PC-9 (cell line): ENCODE data around the gene CEP112. TPM values are rescaled to one million over a fixed set of nuclear protein-coding genes. Genes with fewer than 3 reads are reported as not detected.

ENCODE experiments used
- BruUV-seq: library from RNA; stranded (reverse); fragments of 400-500 nt; replicated peaks from 2 replicates; lab custom pipeline; 2021; lab: Mats Ljungman, UMichigan
- CTCF ChIA-PET: fragments of 300-600 bp; sonication (Branson Sonifier 250); formaldehyde crosslinking; loops from one replicate; lab custom pipeline; 2022; ENCODE audit warnings: antibody characterized with exemption; lab: Charles Lee
- POLR2A ChIA-PET: fragments of 300-600 bp; sonication (Branson Sonifier 250); formaldehyde crosslinking; loops from one replicate; lab custom pipeline; 2022; ENCODE audit warnings: antibody characterized with exemption; ENCODE audit not compliant: unreplicated experiment; lab: Charles Lee
- DNase-seq, 2 experiments: peaks; one replicate each; pipeline versions ENCODE4 v3.0.0 to v3.0.0-alpha.2; 2015 to 2022; ENCODE audit warnings: mixed read lengths in 1 of 2
- H2AFZ ChIP-seq: fragments of 200-600 bp; sonication (generic); 2 replicates; pipeline ENCODE4 v1.8.1; 2017; ENCODE audit warnings: antibody characterized with exemption
- H3F3A ChIP-seq: fragments of 200-600 bp; sonication (generic); 2 replicates; pipeline ENCODE4 v1.8.1; 2017; ENCODE audit warnings: antibody characterized with exemption, mild to moderate bottlenecking, low read depth; ENCODE audit not compliant: insufficient read depth
- H3K27ac ChIP-seq: fragments of 200-600 bp; sonication (generic); 2 replicates; pipeline ENCODE4 v1.6.1; 2016; ENCODE audit warnings: mixed run types
- H3K27me3 ChIP-seq: fragments of 200-600 bp; sonication (generic); 2 replicates; pipeline ENCODE4 v1.6.1; 2016; ENCODE audit warnings: low read depth, mixed run types; ENCODE audit not compliant: insufficient read depth
- H3K36me3 ChIP-seq: fragments of 200-600 bp; sonication (generic); 2 replicates; pipeline ENCODE4 v1.6.1; 2016; ENCODE audit warnings: low read depth, mixed run types
- H3K4me1 ChIP-seq: fragments of 200-600 bp; sonication (generic); replicated peaks from 2 replicates; pipeline ENCODE4 v1.6.1; 2016; ENCODE audit warnings: mixed run types; ENCODE audit not compliant: insufficient read depth
- H3K4me2 ChIP-seq: fragments of 200-600 bp; sonication (generic); 2 replicates; pipeline ENCODE4 v1.6.1; 2017; ENCODE audit warnings: mixed run types
- H3K4me3 ChIP-seq: fragments of 200-600 bp; sonication (generic); 2 replicates; pipeline ENCODE4 v1.6.1; 2016; ENCODE audit warnings: mixed run types
- H3K79me2 ChIP-seq: fragments of 200-600 bp; sonication (generic); 2 replicates; pipeline ENCODE4 v1.6.1; 2017; ENCODE audit warnings: low read depth, mixed run types
- H3K9me2 ChIP-seq: fragments of 200-600 bp; sonication (generic); 2 replicates; pipeline ENCODE4 v1.8.1; 2017; ENCODE audit warnings: mild to moderate bottlenecking; ENCODE audit not compliant: insufficient read depth
- H3K9me3 ChIP-seq: fragments of 200-600 bp; sonication (generic); 2 replicates; pipeline ENCODE4 v1.8.1; 2016; ENCODE audit warnings: low read depth; ENCODE audit not compliant: insufficient read depth
- H4K20me1 ChIP-seq: fragments of 200-600 bp; sonication (generic); 2 replicates; pipeline ENCODE4 v1.8.1; 2017; ENCODE audit not compliant: insufficient read depth
- CTCF ChIP-seq: fragments of 200-600 bp; sonication (generic); conservative IDR thresholded peaks from 2 replicates; pipeline ENCODE4 v1.6.1; 2017; ENCODE audit warnings: mixed run types, antibody characterized with exemption, mild to moderate bottlenecking, moderate library complexity
- EZH2 ChIP-seq: fragments of 200-600 bp; sonication (generic); IDR thresholded peaks from 2 replicates; pipeline ENCODE4 v1.8.0; 2017; ENCODE audit warnings: antibody characterized with exemption, low read depth
- intact Hi-C: fragments of 100-400 bp; cut with micrococcal nuclease; formaldehyde crosslinking; loops from one replicate; pipeline ENCODE4 v1.10.0; 2022; ENCODE audit not compliant: unreplicated experiment
- total RNA-seq: library from RNA; stranded (reverse); gene quantifications from 2 replicates; pipeline ENCODE4 v1.2.3, GENCODE V29; 2021

Gene CEP112
- total RNA-seq, 1 experiment from 2014 or later: 4.3 TPM

DNA sequence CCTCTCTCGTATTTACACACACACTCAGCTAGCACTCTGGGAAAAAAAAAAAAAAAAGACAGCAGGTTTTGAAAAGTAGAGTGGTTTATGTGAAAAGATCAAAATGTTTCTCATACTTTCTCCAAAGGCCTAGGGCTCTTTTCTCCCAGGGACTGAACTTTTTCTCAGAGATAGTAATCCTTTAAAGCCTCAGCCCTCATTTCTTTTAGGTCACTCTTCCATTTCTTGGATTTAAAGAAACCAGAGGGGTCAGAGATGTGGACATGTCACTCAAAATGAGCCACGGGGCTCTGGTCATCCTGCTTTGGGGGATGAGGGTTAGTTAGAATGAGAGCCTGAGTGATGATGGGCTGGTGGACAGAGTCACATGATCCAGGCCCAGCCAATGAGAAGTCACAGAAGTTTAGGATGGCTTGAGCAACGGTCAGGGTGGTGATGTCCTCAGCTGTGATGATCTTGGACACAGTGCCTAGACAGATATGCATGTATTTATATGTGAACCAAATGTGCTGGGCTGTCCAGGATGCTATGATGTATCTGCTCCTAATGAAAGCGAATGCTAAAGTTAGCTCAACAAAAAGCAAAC, 596.8 kb downstream of the CEP112 start:
- no peak overlapping the region for H3K27ac ChIP-seq
- H3K9me3 ChIP-seq: no peaks in the 10 kb centered on the region
- H3K4me1 ChIP-seq: no peaks in the 10 kb centered on the region
- intact Hi-C loops: no loop called here
- DNase-seq: no peak
- ChIA-PET POLR2A (no interaction called here), CTCF (no interaction called here)
- H3K36me3 ChIP-seq: no peaks in the 10 kb centered on the region
- no peak overlapping the region for H3K4me2 ChIP-seq
- no peak overlapping the region for H2AFZ ChIP-seq
- TF ChIP-seq CTCF (no peak), EZH2 (no peak)
- no peak overlapping the region for H3K4me3 ChIP-seq
- no peaks in the 10 kb centered on the region for H3K27me3 ChIP-seq
- no peaks in the 10 kb centered on the region for H4K20me1 ChIP-seq
- no TSS peak for BruUV-seq
- H3K9me2 ChIP-seq: no peaks in the 10 kb centered on the region
- H3K79me2 ChIP-seq: no peaks in the 10 kb centered on the region
- no peaks in the 10 kb centered on the region for H3F3A ChIP-seq

GRCh38 chr17:65593855-65594845, 597.8 kb downstream of the CEP112 start:
- intact Hi-C loops: no loop called here
- Histone ChIP-seq H3K4me2 (no peak overlapping the region), H4K20me1 (no peaks in the 10 kb centered on the region), H3K9me3 (no peaks in the 10 kb centered on the region), H3K27ac (no peak overlapping the region), H3K36me3 (no peaks in the 10 kb centered on the region), H3F3A (no peaks in the 10 kb centered on the region; the same call in 1 of the 2 replicates), H3K4me3 (no peak overlapping the region), H3K9me2 (no peaks in the 10 kb centered on the region), H3K4me1 (peaks cover under 1% of the 10 kb centered on the region; the same call in 1 of the 2 replicates), H2AFZ (no peak overlapping the region), H3K27me3 (no peaks in the 10 kb centered on the region), H3K79me2 (no peaks in the 10 kb centered on the region)
- DNase-seq: no peak
- ChIA-PET CTCF (no interaction called here), POLR2A (no interaction called here)
- TF ChIP-seq EZH2: no peak
- BruUV-seq: no TSS peak

DNA sequence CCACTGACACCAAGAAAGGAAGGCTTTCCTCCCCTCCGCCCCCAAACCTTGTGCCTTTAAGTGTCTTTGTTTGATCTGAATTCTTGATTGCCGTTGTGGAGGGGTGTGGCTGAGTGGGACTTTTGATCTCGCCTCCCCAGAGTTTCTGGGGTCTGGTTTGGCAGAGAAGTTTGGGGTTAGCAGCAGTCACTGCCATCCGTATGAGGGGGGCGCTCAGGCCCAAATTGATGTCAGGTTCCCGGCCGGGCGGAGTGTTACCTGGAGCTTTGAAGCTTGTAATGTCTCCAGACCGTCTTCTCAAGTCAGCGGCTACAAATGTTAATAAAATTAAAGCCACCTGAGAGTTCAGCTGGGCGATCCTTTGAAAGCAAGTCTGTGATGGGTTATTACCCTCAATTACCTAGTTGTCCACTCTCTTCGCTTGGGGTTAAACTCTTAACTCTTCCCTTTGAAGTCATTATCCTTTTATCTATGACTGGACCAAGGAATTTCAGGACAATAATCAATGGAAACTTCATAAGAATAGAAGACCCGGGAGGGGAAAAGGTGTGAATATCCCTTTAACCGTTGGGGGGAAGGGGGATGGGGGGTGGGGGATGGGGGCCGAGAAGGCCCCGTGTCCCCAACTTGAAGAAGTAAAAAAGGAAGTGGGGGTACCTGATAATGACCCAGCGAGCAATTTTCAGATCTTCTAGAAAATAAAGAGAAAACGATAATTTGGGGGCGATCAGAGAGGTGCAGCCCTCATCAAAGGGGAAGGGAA, 598.7 kb downstream of the CEP112 start:
- no TSS peak for BruUV-seq
- peaks cover 9% of the 10 kb centered on the region for H3K4me1 ChIP-seq
- intact Hi-C loops: no loop called here
- TF ChIP-seq CTCF: no peak
- no peak for TF ChIP-seq EZH2
- no peaks in the 10 kb centered on the region for H3K9me2 ChIP-seq
- H3K79me2 ChIP-seq: no peaks in the 10 kb centered on the region
- POLR2A ChIA-PET: no interaction called here
- H3F3A ChIP-seq: peaks cover 9% of the 10 kb centered on the region
- H3K4me2 ChIP-seq: no peak overlapping the region
- DNase-seq: no peak
- CTCF ChIA-PET: no interaction called here
- H3K4me3 ChIP-seq: no peak overlapping the region
- no peak overlapping the region for H2AFZ ChIP-seq
- H3K27me3 ChIP-seq: no peaks in the 10 kb centered on the region
- H4K20me1 ChIP-seq: no peaks in the 10 kb centered on the region
- H3K27ac ChIP-seq: no peak overlapping the region
- H3K36me3 ChIP-seq: no peaks in the 10 kb centered on the region
- H3K9me3 ChIP-seq: no peaks in the 10 kb centered on the region
